Prostate gland (tissue), 2 donors: ENCODE measurements around the gene SMIM27. TPM values are rescaled to one million over a fixed set of nuclear protein-coding genes. Genes with fewer than 3 reads are reported as not detected.
"Not testable (repeated sequence)": the region's sequence is repeated elsewhere in the genome, so short reads cannot be mapped to it uniquely, and the experiment has no call there.

Experiments
- DNase-seq: peaks from one replicate; pipeline ENCODE4 v3.0.0-alpha.2; 2019; ENCODE audit warnings: low spot score
- H3K27ac ChIP-seq, 2 donors: fragments of 200-600 bp; sonication (generic); 2 replicates each; pipeline ENCODE4 v1.5.1; 2017 to 2019
- H3K27me3 ChIP-seq: fragments of 200-600 bp; sonication (generic); replicated peaks from 2 replicates; pipeline ENCODE4 v1.5.1; 2019; ENCODE audit not compliant: insufficient read depth
- H3K36me3 ChIP-seq, 2 donors: fragments of 200-600 bp; sonication (generic); 1 replicate in 1 of 2; 2 replicates in 1 of 2; pipeline versions ENCODE4 v1.5.1 to v1.8.1; 2017 to 2019
- H3K4me1 ChIP-seq: fragments of 200-600 bp; sonication (generic); replicated peaks from 2 replicates; pipeline ENCODE4 v1.5.1; 2019
- H3K4me3 ChIP-seq, 2 donors: fragments of 200-600 bp; sonication (generic); 2 replicates each; pipeline ENCODE4 v1.5.1; 2017 to 2019
- H3K9me3 ChIP-seq: fragments of 200-600 bp; sonication (generic); 2 replicates; pipeline ENCODE4 v1.5.1; 2017
- POLR2A ChIP-seq: fragments of 450-650 bp; IDR thresholded peaks from one replicate; pipeline ENCODE4 v1.6.1; 2016; ENCODE audit warnings: antibody characterized with exemption, mild to moderate bottlenecking
- POLR2AphosphoS5 ChIP-seq: sonication (generic); formaldehyde crosslinking; IDR thresholded peaks from one replicate; pipeline ENCODE4 v1.6.1; 2017; ENCODE audit warnings: antibody characterized with exemption
- WGBS: methylation state at CpG from one replicate; pipeline ENCODE4 v1.1.5; 2018; 5-methylcytosine and 5-hydroxymethylcytosine counted together
- intact Hi-C: fragments of 100-400 bp; cut with DNase I; formaldehyde crosslinking; loops from one replicate; pipeline ENCODE4 v1.14.2; 2022
- total RNA-seq, 2 donors: library from RNA; depleted of rRNA; stranded (reverse); fragments of >200 nt; gene quantifications; one replicate each; pipeline ENCODE4 v1.1.0, GENCODE V29; 2016
- TF ChIP-seq, protein P1 (sequence below), 4 experiments: fragments of 200-600 bp in 2 of 4; fragments of 450-650 bp in 2 of 4; sonication (generic) in 2 of 4; IDR thresholded peaks; 1 replicate in 3 of 4; 2 replicates in 1 of 4; pipeline ENCODE4 v1.5.1; 2016 to 2019; ENCODE audit warnings: antibody characterized with exemption in 4 of 4, mild to moderate bottlenecking in 2 of 4, moderate library complexity in 2 of 4

The SMIM27 gene
- total RNA-seq, 2 donors from 2014 or later: 6.4 to 8.3 TPM

- intact Hi-C loops: no loop called here
- no peaks in the 10 kb centered on the region for H3K36me3 ChIP-seq
- H3K27me3 ChIP-seq: no peaks in the 10 kb centered on the region
- no peak for DNase-seq
- 51% methylated on average over 6 of the region's 6 CpGs for WGBS
- no peaks in the 10 kb centered on the region for H3K9me3 ChIP-seq
- no peak overlapping the region for H3K27ac ChIP-seq
- no peaks in the 10 kb centered on the region for H3K4me1 ChIP-seq
- H3K4me3 ChIP-seq: no peak overlapping the region
- TF ChIP-seq, protein P1, sequence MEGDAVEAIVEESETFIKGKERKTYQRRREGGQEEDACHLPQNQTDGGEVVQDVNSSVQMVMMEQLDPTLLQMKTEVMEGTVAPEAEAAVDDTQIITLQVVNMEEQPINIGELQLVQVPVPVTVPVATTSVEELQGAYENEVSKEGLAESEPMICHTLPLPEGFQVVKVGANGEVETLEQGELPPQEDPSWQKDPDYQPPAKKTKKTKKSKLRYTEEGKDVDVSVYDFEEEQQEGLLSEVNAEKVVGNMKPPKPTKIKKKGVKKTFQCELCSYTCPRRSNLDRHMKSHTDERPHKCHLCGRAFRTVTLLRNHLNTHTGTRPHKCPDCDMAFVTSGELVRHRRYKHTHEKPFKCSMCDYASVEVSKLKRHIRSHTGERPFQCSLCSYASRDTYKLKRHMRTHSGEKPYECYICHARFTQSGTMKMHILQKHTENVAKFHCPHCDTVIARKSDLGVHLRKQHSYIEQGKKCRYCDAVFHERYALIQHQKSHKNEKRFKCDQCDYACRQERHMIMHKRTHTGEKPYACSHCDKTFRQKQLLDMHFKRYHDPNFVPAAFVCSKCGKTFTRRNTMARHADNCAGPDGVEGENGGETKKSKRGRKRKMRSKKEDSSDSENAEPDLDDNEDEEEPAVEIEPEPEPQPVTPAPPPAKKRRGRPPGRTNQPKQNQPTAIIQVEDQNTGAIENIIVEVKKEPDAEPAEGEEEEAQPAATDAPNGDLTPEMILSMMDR (IDR thresholded peaks at IDR 0.05): peak in 2 of 4 experiments; percentile 24 to 39
- no peak for TF ChIP-seq POLR2A
Observed at GRCh38 chr9:32589083-32589723, 37.1 kb downstream of the SMIM27 start.

DNA sequence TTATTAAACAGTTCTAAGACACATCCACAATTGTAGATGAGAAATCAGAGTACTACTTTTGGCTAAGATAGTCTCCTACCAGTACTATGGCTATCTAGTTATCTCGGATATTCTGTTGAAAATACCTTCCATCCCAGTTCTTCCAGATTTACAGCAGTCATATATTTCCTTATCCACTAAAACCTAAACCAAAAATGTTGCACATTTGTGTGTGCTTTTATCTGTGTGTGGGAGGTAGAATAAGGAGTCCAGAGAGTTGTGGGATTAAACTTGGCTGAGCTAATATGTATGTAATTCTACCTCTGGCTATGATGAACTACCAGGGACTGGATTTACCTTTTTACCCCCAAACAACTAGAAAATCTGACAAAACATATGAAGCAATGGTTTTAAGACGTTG is 38.3 kb downstream of the SMIM27 start:
- H3K4me3 ChIP-seq: no peak overlapping the region
- no peaks in the 10 kb centered on the region for H3K27me3 ChIP-seq
- H3K9me3 ChIP-seq: no peaks in the 10 kb centered on the region
- no peak overlapping the region for H3K27ac ChIP-seq
- WGBS: 42% methylated on average over 2 of the region's 2 CpGs
- DNase-seq: no peak
- intact Hi-C loops: no loop called here
- no peaks in the 10 kb centered on the region for H3K36me3 ChIP-seq
- TF ChIP-seq POLR2AphosphoS5 (no peak), POLR2A (no peak)
- TF ChIP-seq, protein P1 (IDR thresholded peaks at IDR 0.05): no peak
- H3K4me1 ChIP-seq: no peaks in the 10 kb centered on the region

DNA sequence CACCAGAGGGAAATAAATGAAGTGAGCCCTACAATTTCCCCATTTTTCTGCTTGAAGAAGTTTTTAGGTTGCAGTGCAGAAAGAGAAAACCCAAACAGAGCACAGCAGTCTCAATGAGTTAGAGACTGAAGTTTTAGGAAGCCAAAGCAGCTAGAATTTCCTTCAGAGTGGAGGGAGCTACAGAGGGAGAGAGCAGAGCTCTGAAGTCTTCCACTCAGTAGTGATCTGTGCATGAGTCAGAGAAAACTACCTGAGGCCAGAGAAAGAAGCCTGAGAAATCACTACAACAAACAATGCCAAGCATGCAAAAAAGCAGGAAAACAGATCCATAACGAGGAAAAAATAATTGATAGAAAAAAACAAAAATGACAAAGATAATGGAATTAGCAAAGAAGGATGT is 38.8 kb downstream of the SMIM27 start:
- TF ChIP-seq, protein P1 (IDR thresholded peaks at IDR 0.05): no peak
- TF ChIP-seq POLR2AphosphoS5: no peak
- no peak for TF ChIP-seq POLR2A
- no peak for DNase-seq
- Histone ChIP-seq H3K9me3 (no peaks in the 10 kb centered on the region), H3K27ac (no peak overlapping the region), H3K27me3 (no peaks in the 10 kb centered on the region), H3K36me3 (no peaks in the 10 kb centered on the region), H3K4me1 (no peaks in the 10 kb centered on the region), H3K4me3 (no peak overlapping the region)
- intact Hi-C loops: no loop called here
- WGBS: 76% methylated on average over 1 of the region's 1 CpG

DNA sequence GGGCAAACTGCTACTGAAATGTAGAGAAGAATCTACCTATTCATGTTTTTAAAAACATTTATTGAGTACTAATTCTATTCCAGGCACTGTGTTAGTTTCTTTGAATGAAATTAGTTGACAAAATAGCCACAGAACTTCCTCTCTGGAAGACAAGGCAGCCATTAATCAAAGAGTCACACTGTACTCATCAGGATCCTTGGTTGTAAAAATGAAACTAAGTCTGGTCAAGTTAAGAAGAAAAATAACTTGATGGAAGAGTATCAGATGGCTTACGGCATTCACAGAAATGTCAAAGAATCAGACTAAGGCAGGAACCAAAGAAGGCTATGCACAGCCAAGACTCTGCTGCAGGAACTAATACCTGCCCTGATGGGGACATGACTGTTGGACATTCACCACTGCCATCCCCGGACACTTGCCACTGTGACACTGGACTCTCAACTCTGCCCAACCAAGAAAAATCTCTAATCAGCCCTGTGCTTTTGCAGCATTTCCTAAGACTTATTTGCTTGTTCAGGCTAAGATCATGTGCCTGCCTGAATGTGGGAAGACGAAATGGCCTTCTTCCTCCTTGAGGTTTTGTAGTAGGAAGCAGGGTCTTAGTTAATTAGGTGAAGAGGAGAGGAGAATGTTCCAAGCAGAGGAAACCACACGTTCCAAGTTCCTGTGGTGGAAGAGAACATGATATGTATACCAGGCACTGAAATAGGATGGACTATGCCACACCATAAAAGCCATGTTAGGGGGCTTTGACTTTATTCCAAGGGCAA is 44.2 kb downstream of the SMIM27 start:
- TF ChIP-seq POLR2AphosphoS5 (no peak), POLR2A (no peak)
- TF ChIP-seq, protein P1 (IDR thresholded peaks at IDR 0.05): no peak
- no peaks in the 10 kb centered on the region for H3K27me3 ChIP-seq
- H3K36me3 ChIP-seq: no peaks in the 10 kb centered on the region
- WGBS: 70% methylated on average over 4 of the region's 4 CpGs
- H3K9me3 ChIP-seq: no peaks in the 10 kb centered on the region
- no peaks in the 10 kb centered on the region for H3K4me1 ChIP-seq
- DNase-seq: no peak
- no peak overlapping the region for H3K27ac ChIP-seq
- H3K4me3 ChIP-seq: no peak overlapping the region
- intact Hi-C loops: no loop called here

GRCh38 chr9:32596936-32597335 is 44.8 kb downstream of the SMIM27 start:
- DNase-seq: no peak
- no peak for TF ChIP-seq POLR2A
- Histone ChIP-seq H3K36me3 (no peaks in the 10 kb centered on the region), H3K4me3 (no peak overlapping the region), H3K4me1 (no peaks in the 10 kb centered on the region), H3K9me3 (no peaks in the 10 kb centered on the region), H3K27ac (no peak overlapping the region), H3K27me3 (no peaks in the 10 kb centered on the region)
- intact Hi-C loops: no loop called here

DNA sequence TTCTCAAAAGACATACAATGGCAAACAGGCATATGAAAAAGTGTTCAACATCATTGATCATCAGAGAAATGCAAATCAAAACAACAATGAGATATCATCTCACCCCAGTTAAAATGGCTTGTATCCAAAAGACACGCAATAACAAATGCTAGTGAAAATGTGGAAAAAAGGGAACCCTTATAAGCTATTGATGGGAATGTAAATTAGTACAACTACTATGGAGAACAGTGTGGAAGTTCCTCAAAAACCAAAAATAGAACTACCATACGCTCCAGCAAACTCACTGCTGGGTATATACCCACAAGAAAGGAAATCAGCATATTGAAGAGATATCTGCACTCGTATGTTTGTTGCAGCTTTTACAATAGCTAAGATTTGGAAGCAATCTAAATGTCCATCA is 46.9 kb downstream of the SMIM27 start:
- H3K9me3 ChIP-seq, H3K36me3 ChIP-seq, H3K4me3 ChIP-seq, intact Hi-C loops, DNase-seq, H3K27me3 ChIP-seq, H3K27ac ChIP-seq, H3K4me1 ChIP-seq: not testable (repeated sequence)
- 77% methylated on average over 3 of the region's 3 CpGs for whole genome bisulfite sequencing
